Activated B cell treated with CpG ODN at 0.5 μM for 24 hours (primary cell): ENCODE results near the gene AHCYL2. TPM values are rescaled to one million over a fixed set of nuclear protein-coding genes. Genes with fewer than 3 reads are reported as not detected.

Source experiments
- ATAC-seq: fragments of 200-7000 bp; cut with Tn5 transposase; one replicate; pipeline ENCODE4 v1.10.0; 2021; ENCODE audit warnings: low read depth, mild to moderate bottlenecking, moderate library complexity
- CTCF ChIA-PET: fragments of 350-600 bp; sonication (Branson Sonifier 250); formaldehyde crosslinking; loops from one replicate; lab custom pipeline; 2021; ENCODE audit warnings: antibody characterized with exemption; lab: Charles Lee
- POLR2A ChIA-PET: fragments of 350-600 bp; sonication (Branson Sonifier 250); formaldehyde crosslinking; loops from one replicate; lab custom pipeline; 2021; ENCODE audit warnings: antibody characterized with exemption; lab: Charles Lee
- DNase-seq: peaks from one replicate; pipeline ENCODE4 v3.0.0; 2022
- H3K27ac Mint-ChIP-seq: one replicate; pipeline ENCODE4 v1.8.0; 2020; ENCODE audit warnings: mixed read lengths
- H3K27me3 Mint-ChIP-seq: one replicate; pipeline ENCODE4 v1.8.0; 2021; ENCODE audit warnings: mixed read lengths
- H3K36me3 Mint-ChIP-seq: one replicate; pipeline ENCODE4 v1.8.0; 2021; ENCODE audit warnings: low read depth, mixed read lengths
- H3K4me1 Mint-ChIP-seq: one replicate; pipeline ENCODE4 v1.8.0; 2021; ENCODE audit warnings: mixed read lengths
- H3K4me3 Mint-ChIP-seq: one replicate; pipeline ENCODE4 v1.8.0; 2020; ENCODE audit warnings: mild to moderate bottlenecking, mixed read lengths
- H3K9me3 Mint-ChIP-seq: one replicate; pipeline ENCODE4 v1.8.0; 2020; ENCODE audit warnings: mixed read lengths
- intact Hi-C: fragments of 100-400 bp; cut with micrococcal nuclease; formaldehyde crosslinking; loops from one replicate; pipeline ENCODE4 v1.15.1; 2024
- total RNA-seq: library from RNA; stranded (reverse); gene quantifications from 2 replicates; pipeline ENCODE4 v1.2.3, GENCODE V29; 2022
- TF ChIP-seq, protein P1 (sequence below): fragments of 200-600 bp; IDR thresholded peaks from one replicate; pipeline ENCODE4 v1.8.0; 2022; ENCODE audit warnings: antibody characterized with exemption, mild to moderate bottlenecking

Gene AHCYL2
- total RNA-seq, 1 donor from 2014 or later: 11.6 TPM

DNA sequence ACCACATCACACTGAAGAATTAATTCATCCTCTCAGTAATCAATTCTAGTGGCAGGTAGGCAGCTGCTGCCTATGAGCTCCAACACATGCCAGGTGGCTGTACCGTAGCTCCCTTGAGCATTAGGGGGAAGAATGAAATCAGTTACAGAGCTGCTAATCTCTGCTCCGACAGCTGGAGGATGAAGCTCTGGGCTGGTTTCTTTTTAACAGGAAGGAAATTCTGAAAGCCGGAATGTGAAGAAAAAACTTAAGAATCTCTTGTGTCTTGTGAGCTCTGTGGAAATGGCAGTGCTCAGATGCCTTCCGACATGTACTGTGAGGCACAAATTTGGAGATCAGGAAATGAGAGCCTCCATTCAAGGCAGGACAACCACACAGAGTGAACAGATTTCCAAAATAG, 2.8 kb upstream of the AHCYL2 start:
- ChIA-PET POLR2A (interaction anchor here (0.7 kb wide), 1 partner anchor 461 kb away, joined by 5 read pairs; no protein-coding TSS in a partner anchor), CTCF (interaction anchor here (0.9 to 10.5 kb wide), 5 partner anchors 50 to 247 kb away, joined by 3 to 169 read pairs (median 3); no protein-coding TSS in a partner anchor)
- ATAC-seq (no peak), DNase-seq (no peak)
- Mint-ChIP-seq H3K36me3 (peaks cover 6% of the 10 kb centered on the region), H3K4me3 (peak overlapping the region; percentile 64), H3K9me3 (no peaks in the 10 kb centered on the region), H3K4me1 (peaks cover 35% of the 10 kb centered on the region), H3K27ac (peak overlapping the region; percentile 89), H3K27me3 (no peaks in the 10 kb centered on the region)
- intact Hi-C loops: loop anchor here (5.0 to 10.0 kb wide), 3 partner anchors 393 to 815 kb away; partner anchors contain the start of genes IMPDH1, NRF1 and UBE2H
- TF ChIP-seq, protein P1, sequence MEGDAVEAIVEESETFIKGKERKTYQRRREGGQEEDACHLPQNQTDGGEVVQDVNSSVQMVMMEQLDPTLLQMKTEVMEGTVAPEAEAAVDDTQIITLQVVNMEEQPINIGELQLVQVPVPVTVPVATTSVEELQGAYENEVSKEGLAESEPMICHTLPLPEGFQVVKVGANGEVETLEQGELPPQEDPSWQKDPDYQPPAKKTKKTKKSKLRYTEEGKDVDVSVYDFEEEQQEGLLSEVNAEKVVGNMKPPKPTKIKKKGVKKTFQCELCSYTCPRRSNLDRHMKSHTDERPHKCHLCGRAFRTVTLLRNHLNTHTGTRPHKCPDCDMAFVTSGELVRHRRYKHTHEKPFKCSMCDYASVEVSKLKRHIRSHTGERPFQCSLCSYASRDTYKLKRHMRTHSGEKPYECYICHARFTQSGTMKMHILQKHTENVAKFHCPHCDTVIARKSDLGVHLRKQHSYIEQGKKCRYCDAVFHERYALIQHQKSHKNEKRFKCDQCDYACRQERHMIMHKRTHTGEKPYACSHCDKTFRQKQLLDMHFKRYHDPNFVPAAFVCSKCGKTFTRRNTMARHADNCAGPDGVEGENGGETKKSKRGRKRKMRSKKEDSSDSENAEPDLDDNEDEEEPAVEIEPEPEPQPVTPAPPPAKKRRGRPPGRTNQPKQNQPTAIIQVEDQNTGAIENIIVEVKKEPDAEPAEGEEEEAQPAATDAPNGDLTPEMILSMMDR: no peak

GRCh38 chr7:129225206-129225930, 538 bp downstream of the AHCYL2 start:
- CTCF ChIA-PET: interaction anchor here (1.0 to 10.5 kb wide), 5 partner anchors 47 to 134 kb away, joined by 3 to 169 read pairs (median 4); no protein-coding TSS in a partner anchor
- DNase-seq (no peak), ATAC-seq (peak; percentile 42)
- POLR2A ChIA-PET: interaction anchor here (0.8 to 1.2 kb wide), 4 partner anchors 46 to 599 kb away, joined by 3 to 10 read pairs (median 4); partner anchors contain the start of gene TNPO3
- Mint-ChIP-seq H3K4me1 (peaks cover 33% of the 10 kb centered on the region), H3K36me3 (peaks cover 6% of the 10 kb centered on the region), H3K9me3 (no peaks in the 10 kb centered on the region), H3K27ac (peak overlapping the region; percentile 68), H3K27me3 (no peaks in the 10 kb centered on the region), H3K4me3 (peak overlapping the region; percentile 95)
- intact Hi-C loops: loop anchor here (2.0 to 10.0 kb wide), 3 partner anchors 19 to 389 kb away; partner anchors contain the start of gene NRF1
- TF ChIP-seq, protein P1: no peak

DNA sequence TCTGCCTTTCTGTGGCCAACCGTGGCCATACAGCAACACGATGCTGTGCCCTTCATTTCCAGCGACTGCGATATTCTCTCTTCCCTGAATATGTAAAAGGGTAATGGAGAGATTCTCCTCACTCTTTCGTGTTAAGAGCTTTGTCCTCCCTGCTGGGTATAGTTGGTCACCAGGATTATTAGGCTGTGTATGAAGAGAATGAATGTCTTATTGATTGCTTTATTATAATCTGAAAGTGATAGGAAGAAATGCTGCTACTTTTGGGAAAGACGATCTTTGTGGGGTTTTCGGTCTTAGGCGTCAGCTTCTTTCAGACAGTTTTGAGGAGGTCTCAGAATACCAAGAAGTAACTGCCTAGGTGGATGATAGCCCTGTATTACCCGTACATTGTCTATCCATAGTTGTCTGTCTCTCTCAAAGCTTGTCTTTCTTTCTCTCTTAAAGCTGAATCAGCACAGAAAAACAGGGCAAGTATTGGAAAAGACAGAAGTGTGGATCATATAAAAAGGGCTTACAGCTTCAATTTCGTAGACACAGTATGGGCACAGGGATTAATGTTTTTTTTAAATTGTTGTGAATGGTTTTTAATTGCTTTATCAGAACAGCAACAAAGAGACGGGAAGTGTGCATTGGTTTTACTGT, 1.2 kb downstream of the AHCYL2 start:
- no peaks in the 10 kb centered on the region for H3K9me3 Mint-ChIP-seq
- no peaks in the 10 kb centered on the region for H3K27me3 Mint-ChIP-seq
- H3K27ac Mint-ChIP-seq: no peak overlapping the region
- H3K4me1 Mint-ChIP-seq: peaks cover 33% of the 10 kb centered on the region
- no peak for ATAC-seq
- peak overlapping the region; percentile 91 for H3K4me3 Mint-ChIP-seq
- intact Hi-C loops: loop anchor here (2.0 to 10.0 kb wide), 3 partner anchors 19 to 389 kb away; partner anchors contain the start of gene NRF1
- peaks cover 6% of the 10 kb centered on the region for H3K36me3 Mint-ChIP-seq
- no peak for DNase-seq
- ChIA-PET POLR2A (no interaction called here), CTCF (interaction anchor here (1.0 to 10.5 kb wide), 3 partner anchors 46 to 72 kb away, joined by 4 to 169 read pairs (median 5); no protein-coding TSS in a partner anchor)
- TF ChIP-seq, protein P1: no peak

GRCh38 chr7:129227646-129228578, 3.1 kb downstream of the AHCYL2 start:
- no peak for ATAC-seq
- DNase-seq: no peak
- Mint-ChIP-seq H3K36me3 (peaks cover 9% of the 10 kb centered on the region), H3K27ac (no peak overlapping the region), H3K4me3 (no peak overlapping the region), H3K27me3 (no peaks in the 10 kb centered on the region), H3K9me3 (no peaks in the 10 kb centered on the region), H3K4me1 (peaks cover 23% of the 10 kb centered on the region)
- TF ChIP-seq, protein P1: no peak
- POLR2A ChIA-PET: no interaction called here
- CTCF ChIA-PET: interaction anchor here (0.7 to 3.5 kb wide), 2 partner anchors 9 to 44 kb away, joined by 4 to 12 read pairs; no protein-coding TSS in a partner anchor
- intact Hi-C loops: loop anchor here (10.0 kb wide), 1 partner anchor 387 kb away; the partner anchor contains the start of gene NRF1
